ENCODE results near the gene PRDM16. TPM values are rescaled to one million over a fixed set of nuclear protein-coding genes. Genes with fewer than 3 reads are reported as not detected.

The PRDM16 gene
- total and polyA plus RNA-seq, 3 donors from 2014 or later: 2.1 to 5.6 (median 4.7) TPM

GRCh38 chr1:3155926-3156220 is 86.9 kb downstream of the PRDM16 start:
- DNase-seq: no peak
- H3K36me3 ChIP-seq (ENCODE audit: low read depth, missing control alignments): no peaks in the 10 kb centered on the region
- 73 to 77% methylated on average over 5 of the region's 5 CpGs for WGBS, 2 donors
- intact Hi-C loops (cut with DNase I; ENCODE audit: low total_unique reads): no loop called here
- H3K4me3 ChIP-seq: no peak overlapping the region
- H3K27me3 ChIP-seq: no peaks in the 10 kb centered on the region
- H3K9me3 ChIP-seq: no peaks in the 10 kb centered on the region
- TF ChIP-seq, protein P1, sequence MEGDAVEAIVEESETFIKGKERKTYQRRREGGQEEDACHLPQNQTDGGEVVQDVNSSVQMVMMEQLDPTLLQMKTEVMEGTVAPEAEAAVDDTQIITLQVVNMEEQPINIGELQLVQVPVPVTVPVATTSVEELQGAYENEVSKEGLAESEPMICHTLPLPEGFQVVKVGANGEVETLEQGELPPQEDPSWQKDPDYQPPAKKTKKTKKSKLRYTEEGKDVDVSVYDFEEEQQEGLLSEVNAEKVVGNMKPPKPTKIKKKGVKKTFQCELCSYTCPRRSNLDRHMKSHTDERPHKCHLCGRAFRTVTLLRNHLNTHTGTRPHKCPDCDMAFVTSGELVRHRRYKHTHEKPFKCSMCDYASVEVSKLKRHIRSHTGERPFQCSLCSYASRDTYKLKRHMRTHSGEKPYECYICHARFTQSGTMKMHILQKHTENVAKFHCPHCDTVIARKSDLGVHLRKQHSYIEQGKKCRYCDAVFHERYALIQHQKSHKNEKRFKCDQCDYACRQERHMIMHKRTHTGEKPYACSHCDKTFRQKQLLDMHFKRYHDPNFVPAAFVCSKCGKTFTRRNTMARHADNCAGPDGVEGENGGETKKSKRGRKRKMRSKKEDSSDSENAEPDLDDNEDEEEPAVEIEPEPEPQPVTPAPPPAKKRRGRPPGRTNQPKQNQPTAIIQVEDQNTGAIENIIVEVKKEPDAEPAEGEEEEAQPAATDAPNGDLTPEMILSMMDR (IDR thresholded peaks at IDR 0.05): no peak
- TF ChIP-seq POLR2A (IDR thresholded peaks at IDR 0.05): no peak
- no peak overlapping the region for H3K27ac ChIP-seq
- no peaks in the 10 kb centered on the region for H3K4me1 ChIP-seq

- Histone ChIP-seq H3K36me3 (ENCODE audit: low read depth, missing control alignments) (no peaks in the 10 kb centered on the region), H3K27ac (no peak overlapping the region), H3K9me3 (no peaks in the 10 kb centered on the region), H3K4me1 (no peaks in the 10 kb centered on the region), H3K27me3 (no peaks in the 10 kb centered on the region), H3K4me3 (no peak overlapping the region)
- intact Hi-C loops (cut with DNase I; ENCODE audit: low total_unique reads): no loop called here
- TF ChIP-seq, protein P1 (IDR thresholded peaks at IDR 0.05): no peak
- DNase-seq: no peak
- 86 to 92% methylated on average over 18 to 19 of the region's 19 CpGs for WGBS, 2 donors
Measured at GRCh38 chr1:3156936-3157335, 87.9 kb downstream of the PRDM16 start.

DNA sequence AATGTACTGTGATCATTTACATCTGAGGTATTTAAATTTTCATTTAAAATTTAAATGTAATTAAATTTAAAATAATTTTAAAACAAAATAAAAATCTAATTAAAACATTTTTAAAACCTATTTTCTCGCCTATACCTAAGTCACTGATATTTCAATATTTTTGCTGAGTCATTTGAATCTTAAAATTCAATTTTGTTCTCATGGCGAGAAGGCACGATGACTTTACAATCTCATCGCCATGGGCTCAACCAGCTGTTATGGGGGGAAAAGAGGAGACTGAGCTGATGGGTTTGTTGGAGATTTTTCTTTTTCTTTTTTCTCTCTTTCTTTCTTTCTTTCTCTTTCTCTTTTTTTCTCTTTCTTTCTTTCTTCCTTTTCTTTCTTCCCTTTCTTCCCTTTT is 89.3 kb downstream of the PRDM16 start:
- Histone ChIP-seq H3K4me3 (no peak overlapping the region), H3K27ac (no peak overlapping the region), H3K9me3 (no peaks in the 10 kb centered on the region), H3K4me1 (no peaks in the 10 kb centered on the region), H3K27me3 (no peaks in the 10 kb centered on the region), H3K36me3 (ENCODE audit: low read depth, missing control alignments) (no peaks in the 10 kb centered on the region)
- no peak for DNase-seq
- TF ChIP-seq, protein P1 (IDR thresholded peaks at IDR 0.05): no peak
- no peak for TF ChIP-seq POLR2A (IDR thresholded peaks at IDR 0.05)
- 91 to 95% methylated on average over 4 of the region's 4 CpGs for WGBS, 2 donors
- intact Hi-C loops (cut with DNase I; ENCODE audit: low total_unique reads): no loop called here

GRCh38 chr1:3159121-3159520 is 90.1 kb downstream of the PRDM16 start:
- TF ChIP-seq, protein P1 (IDR thresholded peaks at IDR 0.05): no peak
- TF ChIP-seq POLR2A (IDR thresholded peaks at IDR 0.05): no peak
- no peak overlapping the region for H3K27ac ChIP-seq
- intact Hi-C loops (cut with DNase I; ENCODE audit: low total_unique reads): no loop called here

DNA sequence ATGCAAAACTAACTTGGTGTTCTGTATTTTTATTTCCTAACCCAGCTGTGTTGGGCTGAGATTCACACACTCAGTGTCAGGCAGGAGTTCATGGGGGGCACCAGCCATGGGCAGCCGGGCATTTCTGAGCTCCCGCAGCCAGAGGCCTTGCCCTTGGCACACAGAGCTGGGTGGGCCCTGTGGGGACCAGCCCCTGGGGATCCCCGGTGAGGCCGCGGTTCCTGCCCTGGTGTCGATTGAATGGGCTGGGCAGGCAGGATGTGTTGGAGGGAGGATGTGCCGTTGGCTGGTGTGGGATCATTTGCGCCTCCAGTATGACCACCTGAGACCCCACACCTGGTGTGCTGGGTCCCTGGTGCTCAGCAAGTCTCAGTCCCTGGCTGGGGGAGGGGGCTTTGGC is 91.0 kb downstream of the PRDM16 start:
- H3K27me3 ChIP-seq: no peaks in the 10 kb centered on the region
- H3K9me3 ChIP-seq: no peaks in the 10 kb centered on the region
- H3K4me3 ChIP-seq: no peak overlapping the region
- H3K27ac ChIP-seq: no peak overlapping the region
- H3K36me3 ChIP-seq (ENCODE audit: low read depth, missing control alignments): no peaks in the 10 kb centered on the region
- no peak for TF ChIP-seq POLR2A (IDR thresholded peaks at IDR 0.05)
- TF ChIP-seq, protein P1 (IDR thresholded peaks at IDR 0.05): no peak
- no peak for DNase-seq
- 76 to 91% methylated on average over 3 to 8 of the region's 8 CpGs for WGBS, 2 donors
- H3K4me1 ChIP-seq: no peaks in the 10 kb centered on the region
- intact Hi-C loops (cut with DNase I; ENCODE audit: low total_unique reads): no loop called here

More at GRCh38 chr1:3159121-3159520, 90.1 kb downstream of the PRDM16 start:
- Histone ChIP-seq H3K27me3 (no peaks in the 10 kb centered on the region), H3K9me3 (no peaks in the 10 kb centered on the region), H3K4me3 (no peak overlapping the region), H3K4me1 (no peaks in the 10 kb centered on the region), H3K36me3 (ENCODE audit: low read depth, missing control alignments) (no peaks in the 10 kb centered on the region)
- WGBS, 2 donors: 80 to 98% methylated on average over 1 to 10 of the region's 10 CpGs
- no peak for DNase-seq

All from testis (tissue), 3 donors.